ENCODE data around the gene ANKRD39.

DNA sequence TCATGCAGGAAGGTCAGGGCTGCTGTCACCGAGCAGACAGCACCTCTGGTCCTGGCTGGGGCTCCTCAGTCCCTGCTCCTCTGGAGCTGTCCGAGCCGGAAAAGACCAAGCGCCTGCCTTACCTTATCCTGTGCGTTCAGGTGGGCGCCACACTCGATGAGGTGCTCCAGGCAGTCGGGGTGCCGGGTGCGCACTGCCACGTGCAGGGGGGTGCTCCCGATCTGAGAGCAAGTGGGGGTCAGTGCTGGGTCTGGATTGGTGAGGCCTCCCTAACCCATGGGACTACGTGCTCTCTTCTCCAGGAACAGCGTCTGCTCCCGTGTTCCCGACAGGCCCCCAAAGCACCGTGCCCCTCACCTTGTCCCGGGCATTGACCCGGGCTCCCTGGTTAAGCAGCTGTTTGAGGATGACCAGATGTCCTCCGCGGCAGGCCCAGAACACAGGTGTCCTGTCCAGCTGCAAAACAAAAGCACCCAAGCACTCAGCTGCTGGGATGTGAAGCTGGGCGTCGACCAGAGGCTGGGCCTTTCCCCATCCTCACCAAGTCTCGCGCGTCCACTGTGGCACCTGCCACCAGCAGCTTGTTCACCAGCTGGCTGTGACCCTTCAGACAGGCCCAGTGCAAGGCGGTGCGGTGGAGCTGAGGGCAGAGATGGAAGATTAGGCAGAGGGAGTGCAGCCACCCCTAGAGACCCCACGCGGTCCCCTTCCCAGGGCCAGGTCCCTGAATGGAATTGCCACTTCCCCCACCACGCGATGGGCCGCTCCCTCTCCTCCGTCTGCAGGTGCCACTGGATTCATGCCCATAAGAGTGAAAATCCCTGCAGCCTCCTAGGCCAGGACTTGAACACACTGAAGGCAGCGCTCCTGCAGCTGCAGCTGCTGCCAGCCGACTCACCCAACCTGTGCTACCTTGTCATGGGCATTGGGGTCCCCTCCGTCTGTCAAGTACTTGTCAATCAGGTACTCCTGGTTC lies 17.7 kb downstream of the ANKRD39 start:
- TF ChIP-seq, protein P1, sequence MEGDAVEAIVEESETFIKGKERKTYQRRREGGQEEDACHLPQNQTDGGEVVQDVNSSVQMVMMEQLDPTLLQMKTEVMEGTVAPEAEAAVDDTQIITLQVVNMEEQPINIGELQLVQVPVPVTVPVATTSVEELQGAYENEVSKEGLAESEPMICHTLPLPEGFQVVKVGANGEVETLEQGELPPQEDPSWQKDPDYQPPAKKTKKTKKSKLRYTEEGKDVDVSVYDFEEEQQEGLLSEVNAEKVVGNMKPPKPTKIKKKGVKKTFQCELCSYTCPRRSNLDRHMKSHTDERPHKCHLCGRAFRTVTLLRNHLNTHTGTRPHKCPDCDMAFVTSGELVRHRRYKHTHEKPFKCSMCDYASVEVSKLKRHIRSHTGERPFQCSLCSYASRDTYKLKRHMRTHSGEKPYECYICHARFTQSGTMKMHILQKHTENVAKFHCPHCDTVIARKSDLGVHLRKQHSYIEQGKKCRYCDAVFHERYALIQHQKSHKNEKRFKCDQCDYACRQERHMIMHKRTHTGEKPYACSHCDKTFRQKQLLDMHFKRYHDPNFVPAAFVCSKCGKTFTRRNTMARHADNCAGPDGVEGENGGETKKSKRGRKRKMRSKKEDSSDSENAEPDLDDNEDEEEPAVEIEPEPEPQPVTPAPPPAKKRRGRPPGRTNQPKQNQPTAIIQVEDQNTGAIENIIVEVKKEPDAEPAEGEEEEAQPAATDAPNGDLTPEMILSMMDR (conservative IDR thresholded peaks at IDR 0.05; ENCODE audit: low read depth, low read length), result no peak
- no peak for TF ChIP-seq EZH2 (IDR thresholded peaks at IDR 0.05; ENCODE audit: borderline replicate concordance, low read depth, low read length, poor library complexity, severe bottlenecking)

Measured in A673 (cell line).